Psoas muscle (tissue), 8 donors: ENCODE results near the gene MAP10. TPM values are rescaled to one million over a fixed set of nuclear protein-coding genes. Genes with fewer than 3 reads are reported as not detected.

ENCODE experiments used
- ATAC-seq, 4 donors: fragments of 200-7000 bp; cut with Tn5 transposase; one replicate each; pipeline ENCODE4 v1.9.1; 2020; ENCODE audit warnings: moderate library complexity in 3 of 4, mild to moderate bottlenecking in 2 of 4
- DNase-seq, 2 donors: peaks; one replicate each; pipeline ENCODE4 v3.0.0-alpha.2; 2020
- H3K27ac ChIP-seq: fragments of 200-600 bp; one replicate; pipeline ENCODE4 v1.8.0; 2022
- H3K27me3 ChIP-seq, 3 donors: fragments of 200-600 bp in 1 of 3; one replicate each; pipeline versions ENCODE4 v1.6.1 to v1.8.0; 2013 to 2022; ENCODE audit warnings: low read length in 2 of 3, mild to moderate bottlenecking in 2 of 3, moderate library complexity in 1 of 3; ENCODE audit not compliant: insufficient read depth in 3 of 3
- H3K36me3 ChIP-seq, 2 donors: fragments of 200-600 bp in 1 of 2; one replicate each; pipeline versions ENCODE4 v1.6.1 to v1.8.0; 2013 to 2022; ENCODE audit warnings: low read depth in 1 of 2, mild to moderate bottlenecking in 1 of 2, moderate library complexity in 1 of 2; ENCODE audit not compliant: insufficient read depth in 1 of 2
- H3K4me1 ChIP-seq: fragments of 200-600 bp; one replicate; pipeline ENCODE4 v1.8.0; 2022
- H3K4me3 ChIP-seq: fragments of 200-600 bp; one replicate; pipeline ENCODE4 v1.8.0; 2022; ENCODE audit warnings: mild to moderate bottlenecking
- H3K9me3 ChIP-seq: fragments of 200-600 bp; one replicate; pipeline ENCODE4 v1.8.0; 2022
- CTCF ChIP-seq: fragments of 200-600 bp; IDR thresholded peaks from one replicate; pipeline ENCODE4 v1.8.0; 2022; ENCODE audit warnings: antibody characterized with exemption
- WGBS, 3 donors: extraction: QIAGEN DNeasy Blood & Tissue Kit; methylation state at CpG; one replicate each; pipeline versions ENCODE4 v1.1.6 to v1.1.7; 2013; 5-methylcytosine and 5-hydroxymethylcytosine counted together
- intact Hi-C, 2 donors: fragments of 100-400 bp; cut with DNase I; formaldehyde crosslinking; loops; one replicate each; pipeline versions ENCODE4 v1.11.0 to v1.14.2; 2022
- polyA plus RNA-seq, 3 donors: library from polyadenylated mRNA; stranded (reverse); fragments of 200-250 nt; gene quantifications; one replicate each; pipeline ENCODE4 v1.2.3, GENCODE V29; 2013
- total RNA-seq, 4 donors: library from RNA; stranded (reverse); fragmentation: NEBNext Ultra II Directional in 2 of 4; extraction: Animal tissue kit (Norgen Biotek cat#: 25700) in 2 of 4; gene quantifications; one replicate each; pipeline versions ENCODE4 v1.2.1 to v1.2.4, GENCODE V29; 2021 to 2023
- donor health status: healthy with polysubstance abuse.
- donor health status: DM: no; HTN: no; CAD: no; lungs with moderate emphysema.
- donor health status: Bipolar disorder and iron deficiency.
- donor health status: healthy.
- donor health status: DM: yes; HTN: yes; CAD: no.
- donor health status: DM: no; HTN: no; CAD: no.
- donor health status: DM: no; HTN: no; CAD: no.
- donor health status: DM: yes; HTN: yes; CAD: no.

Gene MAP10
- total and polyA plus RNA-seq, 7 donors, result 0.84 to 4.0 (median 2.1) TPM

GRCh38 chr1:232856541-232856940 lies 51.3 kb downstream of the MAP10 start:
- Histone ChIP-seq H3K27ac (no peak overlapping the region), H3K36me3 (no peaks in the 10 kb centered on the region), H3K4me3 (no peak overlapping the region), H3K4me1 (peaks cover 18% of the 10 kb centered on the region), H3K27me3 (no peaks in the 10 kb centered on the region), H3K9me3 (no peaks in the 10 kb centered on the region)
- intact Hi-C loops, result no loop called here
- ATAC-seq (no peak), DNase-seq (no peak)
- no peak for TF ChIP-seq CTCF
- 61 to 77% (median 76%) methylated on average over 3 of the region's 3 CpGs for WGBS, 3 donors

Other genes with a start within 250 kb of the MAP10 start
- gene SIPA1L2, start 175.3 kb upstream of the MAP10 start, total RNA-seq, result 10 to 100 TPM in 3 of 4 donors, 1 to 10 TPM in 1; 4.3 to 54.4 (median 14.8) TPM
- gene SIPA1L2, start 175.3 kb upstream of the MAP10 start, polyA plus RNA-seq, result 1 to 10 TPM; 5.9 to 9.4 (median 6.2) TPM
- 10 to 100 TPM; 37.2 to 72.0 (median 62.2) TPM for gene NTPCR, start 145.2 kb downstream of the MAP10 start, total RNA-seq
- gene NTPCR, start 145.2 kb downstream of the MAP10 start, polyA plus RNA-seq, result 10 to 100 TPM; 34.8 to 75.1 (median 65.0) TPM